Measurements from ENCODE around the gene CLIC4.
"Not testable (repeated sequence)": the region's sequence is repeated elsewhere in the genome, so short reads cannot be mapped to it uniquely, and the experiment has no call there.

CLIC4 gene

GRCh38 chr1:24878775-24879742, 133.8 kb downstream of the CLIC4 start:
- no peak for DNase-seq

GRCh38 chr1:24881034-24881433, 135.8 kb downstream of the CLIC4 start:
- DNase-seq = no peak

DNA sequence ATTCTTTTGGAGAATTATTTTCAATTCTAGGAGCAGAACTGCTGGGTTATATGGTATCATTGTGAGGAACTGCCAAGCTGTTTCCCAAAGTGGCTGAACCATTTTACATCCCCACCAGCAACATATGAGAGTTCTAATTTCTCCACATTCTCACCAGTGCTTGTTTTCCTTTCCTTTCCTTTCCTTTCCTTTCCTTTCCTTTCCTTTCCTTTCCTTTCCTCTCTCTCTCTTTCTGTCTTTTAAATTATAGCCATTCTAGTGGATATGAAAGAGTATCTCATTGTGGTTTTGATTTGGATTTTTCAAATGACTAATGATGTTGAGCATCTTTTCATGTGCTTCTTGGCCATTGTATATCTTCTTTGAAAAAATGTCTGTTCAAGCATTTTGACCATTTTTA, 139.5 kb downstream of the CLIC4 start:
- no peak for DNase-seq

GRCh38 chr1:24886241-24886640, 141.0 kb downstream of the CLIC4 start:
- no peak for DNase-seq

GRCh38 chr1:24888061-24888970, 143.1 kb downstream of the CLIC4 start:
- DNase-seq = no peak

GRCh38 chr1:24888971-24889676, 143.9 kb downstream of the CLIC4 start:
- DNase-seq = no peak

DNA sequence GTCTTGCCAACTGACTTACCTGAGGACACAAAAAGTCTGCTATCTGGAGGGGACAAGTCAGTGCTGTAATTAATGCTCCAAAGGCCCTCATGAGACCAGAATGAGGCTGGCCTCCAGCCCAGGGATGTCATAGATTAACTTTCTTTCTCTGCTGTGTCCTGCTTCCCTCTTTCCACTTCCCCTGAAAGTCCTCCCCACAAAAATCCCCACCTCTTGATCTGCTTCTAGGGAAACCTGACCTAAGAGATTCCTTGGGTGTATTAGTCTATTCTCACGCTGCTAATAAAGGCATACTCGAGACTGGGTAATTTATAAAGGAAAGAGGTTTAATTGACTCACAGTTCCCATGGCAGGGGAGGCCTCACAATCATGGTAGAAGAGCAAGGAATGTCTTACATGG, 145.6 kb downstream of the CLIC4 start:
- no peak for DNase-seq

- not testable (repeated sequence) for DNase-seq
Measured at GRCh38 chr1:24891367-24891766, 146.1 kb downstream of the CLIC4 start.

GRCh38 chr1:24892188-24893153, 147.2 kb downstream of the CLIC4 start:
- no peak for DNase-seq

GRCh38 chr1:24893431-24893830, 148.2 kb downstream of the CLIC4 start:
- no peak for DNase-seq

Measured in NCI-H187 treated with DMSO at 0.1 percent for 48 hours (cell line).